ENCODE measurements around the gene CSNK1G2.

CSNK1G2 gene

DNA sequence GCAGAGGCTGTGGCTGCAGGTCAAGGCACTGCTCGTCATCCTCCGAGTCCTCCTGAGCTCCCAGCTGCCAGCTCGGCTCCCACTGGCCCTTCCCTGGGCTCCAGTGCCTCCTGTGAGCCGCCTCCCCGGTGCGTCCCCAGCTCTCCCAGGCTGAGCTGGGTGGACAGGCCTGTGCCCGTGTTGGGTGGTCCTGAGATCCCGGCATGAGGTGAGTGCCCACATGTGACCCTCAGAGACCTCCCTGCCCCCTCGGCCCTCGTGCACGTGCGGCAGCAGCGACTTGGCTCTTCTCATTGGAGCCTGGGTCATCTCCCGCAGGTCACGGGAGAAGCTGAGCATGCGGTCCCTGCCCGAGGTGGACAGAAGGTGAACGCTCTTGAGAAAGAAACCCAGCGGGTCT is 20.3 kb upstream of the CSNK1G2 start:
- Histone ChIP-seq H3K9ac (ENCODE audit: insufficient read length, low read depth) (peak overlapping the region; percentile 42), H3K4me3 (ENCODE audit: insufficient read length, low read depth) (no peak overlapping the region), H3K36me3 (ENCODE audit: insufficient read depth, insufficient read length, low read length) (peaks cover 81% of the 10 kb centered on the region), H3K4me1 (ENCODE audit: insufficient read depth, insufficient read length) (no peaks in the 10 kb centered on the region), H3K9me3 (ENCODE audit: insufficient read depth, low read length) (no peaks in the 10 kb centered on the region), H3K27me3 (ENCODE audit: insufficient read depth, insufficient read length) (no peaks in the 10 kb centered on the region)
- TF ChIP-seq YY1 (IDR thresholded peaks at IDR 0.05; ENCODE audit: insufficient read depth, insufficient read length), result no peak
- no peak for TF ChIP-seq ZNF274 (IDR thresholded peaks at IDR 0.05; ENCODE audit: low read depth, low read length)
- no peak for TF ChIP-seq SUZ12 (IDR thresholded peaks at IDR 0.05; ENCODE audit: extremely low read depth, insufficient read depth, insufficient read length)
- no peak for DNase-seq (ENCODE audit: low read depth, low spot score)

- no peak for DNase-seq (ENCODE audit: low read depth, low spot score)
- Histone ChIP-seq H3K27me3 (ENCODE audit: insufficient read depth, insufficient read length) (no peaks in the 10 kb centered on the region), H3K4me1 (ENCODE audit: insufficient read depth, insufficient read length) (no peaks in the 10 kb centered on the region), H3K36me3 (ENCODE audit: insufficient read depth, insufficient read length, low read length) (peaks cover 81% of the 10 kb centered on the region), H3K9me3 (ENCODE audit: insufficient read depth, low read length) (no peaks in the 10 kb centered on the region), H3K9ac (ENCODE audit: insufficient read length, low read depth) (no peak overlapping the region), H3K4me3 (ENCODE audit: insufficient read length, low read depth) (no peak overlapping the region)
- TF ChIP-seq YY1 (IDR thresholded peaks at IDR 0.05; ENCODE audit: insufficient read depth, insufficient read length) (no peak), SUZ12 (IDR thresholded peaks at IDR 0.05; ENCODE audit: extremely low read depth, insufficient read depth, insufficient read length) (no peak), ZNF274 (IDR thresholded peaks at IDR 0.05; ENCODE audit: low read depth, low read length) (no peak)
Observed at GRCh38 chr19:1921326-1921725, 19.6 kb upstream of the CSNK1G2 start.

GRCh38 chr19:1921825-1922224 is 19.1 kb upstream of the CSNK1G2 start:
- TF ChIP-seq SUZ12 (IDR thresholded peaks at IDR 0.05; ENCODE audit: extremely low read depth, insufficient read depth, insufficient read length) (no peak), YY1 (IDR thresholded peaks at IDR 0.05; ENCODE audit: insufficient read depth, insufficient read length) (no peak), ZNF274 (IDR thresholded peaks at IDR 0.05; ENCODE audit: low read depth, low read length) (no peak)
- Histone ChIP-seq H3K27me3 (ENCODE audit: insufficient read depth, insufficient read length) (no peaks in the 10 kb centered on the region), H3K9ac (ENCODE audit: insufficient read length, low read depth) (no peak overlapping the region), H3K4me3 (ENCODE audit: insufficient read length, low read depth) (no peak overlapping the region), H3K36me3 (ENCODE audit: insufficient read depth, insufficient read length, low read length) (peaks cover 76% of the 10 kb centered on the region), H3K9me3 (ENCODE audit: insufficient read depth, low read length) (no peaks in the 10 kb centered on the region), H3K4me1 (ENCODE audit: insufficient read depth, insufficient read length) (no peaks in the 10 kb centered on the region)
- no peak for DNase-seq (ENCODE audit: low read depth, low spot score)

DNA sequence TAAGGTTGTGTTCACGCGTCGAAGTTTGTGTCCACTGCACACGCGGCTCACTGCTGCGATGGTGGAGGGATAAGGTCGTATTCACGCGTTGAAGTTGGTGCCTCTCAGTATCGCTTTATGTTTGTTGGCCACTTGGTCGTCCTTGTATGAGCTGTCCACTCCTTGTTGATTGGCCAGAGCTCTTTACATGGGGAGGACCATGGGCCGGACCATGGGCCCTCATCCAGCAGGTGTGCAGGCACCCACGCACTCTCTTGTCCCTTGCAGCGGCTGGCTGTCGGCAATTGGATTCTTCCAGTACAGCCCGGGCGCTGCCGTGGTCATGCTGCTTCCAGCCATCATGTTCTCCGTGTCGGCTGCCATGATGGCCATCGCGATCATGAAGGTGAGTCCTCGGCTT is 18.2 kb upstream of the CSNK1G2 start:
- H3K4me1 ChIP-seq (ENCODE audit: insufficient read depth, insufficient read length), result no peaks in the 10 kb centered on the region
- peaks cover 2% of the 10 kb centered on the region for H3K27me3 ChIP-seq (ENCODE audit: insufficient read depth, insufficient read length)
- H3K36me3 ChIP-seq (ENCODE audit: insufficient read depth, insufficient read length, low read length), result peaks cover 70% of the 10 kb centered on the region
- DNase-seq (ENCODE audit: low read depth, low spot score), result no peak
- H3K9me3 ChIP-seq (ENCODE audit: insufficient read depth, low read length), result no peaks in the 10 kb centered on the region
- TF ChIP-seq ZNF274 (IDR thresholded peaks at IDR 0.05; ENCODE audit: low read depth, low read length) (no peak), SUZ12 (IDR thresholded peaks at IDR 0.05; ENCODE audit: extremely low read depth, insufficient read depth, insufficient read length) (no peak), YY1 (IDR thresholded peaks at IDR 0.05; ENCODE audit: insufficient read depth, insufficient read length) (no peak)
- no peak overlapping the region for H3K4me3 ChIP-seq (ENCODE audit: insufficient read length, low read depth)
- H3K9ac ChIP-seq (ENCODE audit: insufficient read length, low read depth), result no peak overlapping the region

DNA sequence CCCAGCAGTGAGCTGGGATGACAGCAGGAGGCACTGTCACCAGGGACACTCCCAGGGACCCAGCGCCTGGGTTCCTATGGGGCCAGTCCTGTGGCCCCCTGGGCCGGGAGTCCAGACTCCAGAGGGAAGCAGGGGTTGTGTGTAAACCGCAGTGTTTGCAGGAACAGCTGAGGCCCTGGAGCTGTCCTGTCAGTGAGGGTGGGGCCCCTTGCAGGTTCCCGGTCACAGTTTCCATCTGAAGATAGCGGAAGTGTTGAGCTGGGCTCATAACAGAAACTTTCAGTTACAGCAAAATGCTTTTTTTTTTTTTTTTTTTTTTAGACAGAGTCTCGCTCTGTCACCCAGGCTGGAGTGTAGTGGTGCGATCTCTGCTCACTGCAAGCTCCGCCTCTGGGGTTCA is 17.7 kb upstream of the CSNK1G2 start:
- no peak for TF ChIP-seq ZNF274 (IDR thresholded peaks at IDR 0.05; ENCODE audit: low read depth, low read length)
- no peak for TF ChIP-seq SUZ12 (IDR thresholded peaks at IDR 0.05; ENCODE audit: extremely low read depth, insufficient read depth, insufficient read length)
- no peak for TF ChIP-seq YY1 (IDR thresholded peaks at IDR 0.05; ENCODE audit: insufficient read depth, insufficient read length)
- no peak for DNase-seq (ENCODE audit: low read depth, low spot score)
- Histone ChIP-seq H3K4me3 (ENCODE audit: insufficient read length, low read depth) (no peak overlapping the region), H3K27me3 (ENCODE audit: insufficient read depth, insufficient read length) (peaks cover 5% of the 10 kb centered on the region), H3K36me3 (ENCODE audit: insufficient read depth, insufficient read length, low read length) (peaks cover 65% of the 10 kb centered on the region), H3K9me3 (ENCODE audit: insufficient read depth, low read length) (no peaks in the 10 kb centered on the region), H3K4me1 (ENCODE audit: insufficient read depth, insufficient read length) (no peaks in the 10 kb centered on the region), H3K9ac (ENCODE audit: insufficient read length, low read depth) (no peak overlapping the region)

- H3K4me1 ChIP-seq (ENCODE audit: insufficient read depth, insufficient read length), result peaks cover 3% of the 10 kb centered on the region
- no peak for DNase-seq (ENCODE audit: low read depth, low spot score)
- no peak overlapping the region for H3K4me3 ChIP-seq (ENCODE audit: insufficient read length, low read depth)
- H3K36me3 ChIP-seq (ENCODE audit: insufficient read depth, insufficient read length, low read length), result peaks cover 55% of the 10 kb centered on the region
- no peaks in the 10 kb centered on the region for H3K9me3 ChIP-seq (ENCODE audit: insufficient read depth, low read length)
- no peak overlapping the region for H3K9ac ChIP-seq (ENCODE audit: insufficient read length, low read depth)
- H3K27me3 ChIP-seq (ENCODE audit: insufficient read depth, insufficient read length), result peaks cover 10% of the 10 kb centered on the region
- TF ChIP-seq ZNF274 (IDR thresholded peaks at IDR 0.05; ENCODE audit: low read depth, low read length), result no peak
- no peak for TF ChIP-seq YY1 (IDR thresholded peaks at IDR 0.05; ENCODE audit: insufficient read depth, insufficient read length)
- no peak for TF ChIP-seq SUZ12 (IDR thresholded peaks at IDR 0.05; ENCODE audit: extremely low read depth, insufficient read depth, insufficient read length)
Observed at GRCh38 chr19:1924320-1924961, 16.5 kb upstream of the CSNK1G2 start.

- Histone ChIP-seq H3K9ac (ENCODE audit: insufficient read length, low read depth) (no peak overlapping the region), H3K36me3 (ENCODE audit: insufficient read depth, insufficient read length, low read length) (peaks cover 46% of the 10 kb centered on the region), H3K27me3 (ENCODE audit: insufficient read depth, insufficient read length) (peaks cover 10% of the 10 kb centered on the region), H3K9me3 (ENCODE audit: insufficient read depth, low read length) (no peaks in the 10 kb centered on the region), H3K4me1 (ENCODE audit: insufficient read depth, insufficient read length) (peaks cover 7% of the 10 kb centered on the region), H3K4me3 (ENCODE audit: insufficient read length, low read depth) (no peak overlapping the region)
- DNase-seq (ENCODE audit: low read depth, low spot score), result no peak
- no peak for TF ChIP-seq SUZ12 (IDR thresholded peaks at IDR 0.05; ENCODE audit: extremely low read depth, insufficient read depth, insufficient read length)
- no peak for TF ChIP-seq YY1 (IDR thresholded peaks at IDR 0.05; ENCODE audit: insufficient read depth, insufficient read length)
- TF ChIP-seq ZNF274 (IDR thresholded peaks at IDR 0.05; ENCODE audit: low read depth, low read length), result no peak
Observed at GRCh38 chr19:1925544-1925943, 15.4 kb upstream of the CSNK1G2 start.
